Measurements from ENCODE around the gene KRTAP29-1.

Gene KRTAP29-1

DNA sequence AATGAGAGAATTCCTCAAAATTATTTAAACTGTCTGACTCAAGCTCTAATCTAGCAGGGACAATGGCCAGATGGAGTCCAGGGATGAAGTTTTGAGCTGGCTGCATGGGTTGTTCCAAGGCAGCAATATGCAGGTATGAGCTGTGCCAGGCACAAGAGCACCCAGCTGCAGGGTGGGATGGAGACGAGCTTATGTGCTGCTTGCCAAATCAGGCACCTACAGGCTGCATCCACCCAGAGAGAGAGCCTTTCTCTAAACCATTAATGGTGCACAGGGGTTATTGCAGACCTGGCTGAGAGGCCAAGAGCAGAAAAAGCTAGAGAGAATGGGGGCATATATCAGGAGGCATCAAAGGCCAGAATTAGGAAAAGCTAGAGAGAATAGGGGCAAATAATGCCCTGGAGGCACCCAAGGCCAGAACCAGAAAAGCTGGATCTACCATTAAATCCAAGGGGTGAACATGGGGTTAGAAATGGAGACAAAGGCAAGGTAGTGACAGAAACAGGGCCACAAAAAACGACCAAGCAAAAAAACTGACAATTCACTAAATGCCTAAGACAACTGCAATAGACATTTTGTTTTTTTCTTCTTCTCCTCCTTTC is 37.0 kb upstream of the KRTAP29-1 start:
- Histone ChIP-seq H3K36me3 (ENCODE audit: control insufficient read depth in 1 of 2, insufficient read depth in 2 of 2, low read length in 2 of 2) (no peaks in the 10 kb centered on the region), H3K27me3 (ENCODE audit: low read depth, low read length) (no peaks in the 10 kb centered on the region), H3K4me3 (ENCODE audit: low read depth in 1 of 2, low read length in 2 of 2) (no peak overlapping the region), H3K4me1 (ENCODE audit: control insufficient read depth in 1 of 2, insufficient read depth in 2 of 2, low read length in 2 of 2) (no peaks in the 10 kb centered on the region), H3K27ac (ENCODE audit: low read length) (no peak overlapping the region), H3K9me3 (ENCODE audit: control insufficient read depth in 1 of 2, low read length in 2 of 2) (peaks cover 0 to 2% of the 10 kb centered on the region in 2 donors)

DNA sequence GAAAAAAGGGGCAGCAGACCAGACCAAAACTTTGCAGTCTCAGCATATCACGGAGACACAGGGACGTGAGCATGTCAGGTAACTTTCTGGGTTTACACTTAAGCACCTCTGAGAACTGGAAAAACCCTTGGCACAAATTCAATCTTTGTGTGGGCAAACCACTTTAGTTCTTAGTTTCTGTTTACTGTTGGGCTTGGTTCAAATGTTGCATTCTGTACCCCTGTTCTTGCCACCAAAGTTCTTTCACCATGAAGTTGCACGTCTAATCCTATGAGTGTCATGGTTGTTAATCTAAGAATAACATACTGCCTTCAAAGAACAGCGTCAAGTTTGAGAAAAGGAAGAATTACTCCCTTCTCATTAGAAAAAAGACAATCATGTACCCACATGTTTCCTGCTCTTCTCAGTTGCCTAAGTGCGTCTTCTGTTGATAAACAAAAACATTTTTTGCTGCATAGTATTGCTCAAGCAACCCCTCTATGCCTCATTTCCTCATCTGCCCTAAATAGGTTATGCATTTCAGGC is 36.4 kb upstream of the KRTAP29-1 start:
- Histone ChIP-seq H3K27me3 (ENCODE audit: low read depth, low read length) (no peaks in the 10 kb centered on the region), H3K27ac (ENCODE audit: low read length) (no peak overlapping the region), H3K4me3 (ENCODE audit: low read depth in 1 of 2, low read length in 2 of 2) (no peak overlapping the region), H3K4me1 (ENCODE audit: control insufficient read depth in 1 of 2, insufficient read depth in 2 of 2, low read length in 2 of 2) (no peaks in the 10 kb centered on the region), H3K9me3 (ENCODE audit: control insufficient read depth in 1 of 2, low read length in 2 of 2) (peaks cover 0 to 2% of the 10 kb centered on the region in 2 donors), H3K36me3 (ENCODE audit: control insufficient read depth in 1 of 2, insufficient read depth in 2 of 2, low read length in 2 of 2) (no peaks in the 10 kb centered on the region)

DNA sequence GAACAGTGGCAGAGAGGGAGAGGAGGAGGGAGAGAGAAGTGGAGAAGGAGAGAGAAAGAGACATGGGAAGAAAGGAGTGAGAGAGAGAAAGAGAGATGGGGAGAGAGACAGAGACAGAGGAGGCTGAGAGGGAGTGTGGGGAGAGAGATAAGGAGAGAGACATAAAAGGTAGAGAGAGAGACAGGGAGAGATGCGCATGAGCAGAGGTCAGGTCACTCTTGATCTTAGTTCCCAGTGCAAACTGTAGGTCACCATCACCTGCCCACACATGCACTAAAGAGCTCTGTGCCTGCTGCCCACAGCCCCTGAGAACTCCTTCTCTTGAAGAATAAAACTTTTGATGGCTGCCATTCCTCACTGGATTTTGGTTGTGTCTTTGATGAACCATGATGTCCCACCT is 33.1 kb upstream of the KRTAP29-1 start:
- Histone ChIP-seq H3K36me3 (ENCODE audit: control insufficient read depth in 1 of 2, insufficient read depth in 2 of 2, low read length in 2 of 2) (no peaks in the 10 kb centered on the region), H3K9me3 (ENCODE audit: control insufficient read depth in 1 of 2, low read length in 2 of 2) (no peaks in the 10 kb centered on the region), H3K27me3 (ENCODE audit: low read depth, low read length) (no peaks in the 10 kb centered on the region), H3K27ac (ENCODE audit: low read length) (no peak overlapping the region), H3K4me1 (ENCODE audit: control insufficient read depth in 1 of 2, insufficient read depth in 2 of 2, low read length in 2 of 2) (no peaks in the 10 kb centered on the region), H3K4me3 (ENCODE audit: low read depth in 1 of 2, low read length in 2 of 2) (no peak overlapping the region)

DNA sequence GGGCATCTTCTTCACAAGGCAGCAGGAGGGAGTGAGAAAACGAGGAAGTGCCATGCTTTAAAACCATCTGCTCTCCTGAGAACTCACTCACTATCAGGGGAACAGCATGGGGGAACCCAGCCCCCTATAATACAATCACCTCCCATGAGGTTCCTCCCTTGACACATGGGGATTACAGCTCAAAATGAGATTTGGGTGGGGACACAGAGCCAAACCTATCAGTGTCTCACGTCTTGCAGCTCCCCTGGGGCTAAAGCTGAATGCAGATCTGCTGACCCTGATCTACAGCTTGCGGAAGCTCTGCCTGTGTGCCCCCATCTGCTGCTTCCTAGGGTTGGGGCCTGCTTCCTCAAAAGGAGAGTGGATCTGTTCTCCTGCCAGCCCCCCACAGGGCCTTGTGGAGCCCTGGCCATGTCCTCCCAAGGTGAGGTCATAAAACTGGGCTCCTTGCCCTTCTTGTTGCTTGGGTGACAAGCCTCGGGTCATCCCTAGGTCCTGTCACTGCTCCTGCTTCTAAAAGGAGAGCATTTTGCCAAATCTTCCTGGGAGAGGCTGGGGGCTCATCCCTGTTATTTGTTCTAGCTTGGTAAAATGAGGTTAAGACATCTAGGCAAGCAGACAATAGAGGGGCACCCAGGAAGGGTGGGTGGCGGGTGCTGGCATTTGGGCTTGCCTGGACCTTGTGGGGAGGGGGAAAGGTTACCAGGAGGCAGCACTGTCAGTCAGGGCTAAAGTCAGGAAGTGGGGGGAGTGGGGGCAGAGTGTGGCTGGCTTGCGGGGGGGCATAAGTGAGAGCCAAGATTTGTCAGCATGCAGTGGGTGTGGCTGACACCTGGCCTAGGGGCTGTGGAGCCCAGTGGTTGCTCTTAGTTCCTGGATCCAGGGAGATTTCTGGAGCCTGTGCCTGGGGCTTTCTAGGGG is 32.0 kb upstream of the KRTAP29-1 start:
- Histone ChIP-seq H3K27me3 (ENCODE audit: low read depth, low read length) (no peaks in the 10 kb centered on the region), H3K36me3 (ENCODE audit: control insufficient read depth in 1 of 2, insufficient read depth in 2 of 2, low read length in 2 of 2) (no peaks in the 10 kb centered on the region), H3K27ac (ENCODE audit: low read length) (no peak overlapping the region), H3K4me3 (ENCODE audit: low read depth in 1 of 2, low read length in 2 of 2) (no peak overlapping the region), H3K4me1 (ENCODE audit: control insufficient read depth in 1 of 2, insufficient read depth in 2 of 2, low read length in 2 of 2) (no peaks in the 10 kb centered on the region), H3K9me3 (ENCODE audit: control insufficient read depth in 1 of 2, low read length in 2 of 2) (no peaks in the 10 kb centered on the region)

DNA sequence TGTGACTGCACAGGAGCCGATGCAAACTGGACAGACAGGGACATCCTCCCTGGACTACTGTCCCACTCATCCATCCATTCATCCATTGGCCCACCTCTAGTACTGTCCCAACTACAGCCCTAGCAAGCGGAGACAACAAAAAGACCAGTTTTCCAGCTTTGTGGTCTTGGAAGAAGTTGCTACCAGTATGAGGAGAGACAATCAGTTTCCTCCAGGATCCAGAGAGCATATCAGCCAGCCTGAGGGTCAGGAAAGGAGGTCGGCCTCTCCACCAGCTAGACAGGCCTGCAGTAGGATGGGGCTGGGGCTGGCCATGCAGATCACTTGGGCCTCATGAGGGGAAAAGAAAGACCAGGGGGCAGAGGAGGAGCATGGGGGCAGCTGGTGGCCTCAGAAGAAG is 31.2 kb upstream of the KRTAP29-1 start:
- H3K4me1 ChIP-seq (ENCODE audit: control insufficient read depth in 1 of 2, insufficient read depth in 2 of 2, low read length in 2 of 2), result no peaks in the 10 kb centered on the region
- no peaks in the 10 kb centered on the region for H3K9me3 ChIP-seq (ENCODE audit: control insufficient read depth in 1 of 2, low read length in 2 of 2)
- no peak overlapping the region for H3K27ac ChIP-seq (ENCODE audit: low read length)
- H3K4me3 ChIP-seq (ENCODE audit: low read depth in 1 of 2, low read length in 2 of 2), result no peak overlapping the region
- H3K36me3 ChIP-seq (ENCODE audit: control insufficient read depth in 1 of 2, insufficient read depth in 2 of 2, low read length in 2 of 2), result no peaks in the 10 kb centered on the region
- no peaks in the 10 kb centered on the region for H3K27me3 ChIP-seq (ENCODE audit: low read depth, low read length)

GRCh38 chr17:41333098-41333497 is 30.4 kb upstream of the KRTAP29-1 start:
- Histone ChIP-seq H3K4me3 (ENCODE audit: low read depth in 1 of 2, low read length in 2 of 2) (no peak overlapping the region), H3K4me1 (ENCODE audit: control insufficient read depth in 1 of 2, insufficient read depth in 2 of 2, low read length in 2 of 2) (no peaks in the 10 kb centered on the region), H3K27ac (ENCODE audit: low read length) (no peak overlapping the region), H3K36me3 (ENCODE audit: control insufficient read depth in 1 of 2, insufficient read depth in 2 of 2, low read length in 2 of 2) (no peaks in the 10 kb centered on the region), H3K9me3 (ENCODE audit: control insufficient read depth in 1 of 2, low read length in 2 of 2) (no peaks in the 10 kb centered on the region), H3K27me3 (ENCODE audit: low read depth, low read length) (no peaks in the 10 kb centered on the region)

DNA sequence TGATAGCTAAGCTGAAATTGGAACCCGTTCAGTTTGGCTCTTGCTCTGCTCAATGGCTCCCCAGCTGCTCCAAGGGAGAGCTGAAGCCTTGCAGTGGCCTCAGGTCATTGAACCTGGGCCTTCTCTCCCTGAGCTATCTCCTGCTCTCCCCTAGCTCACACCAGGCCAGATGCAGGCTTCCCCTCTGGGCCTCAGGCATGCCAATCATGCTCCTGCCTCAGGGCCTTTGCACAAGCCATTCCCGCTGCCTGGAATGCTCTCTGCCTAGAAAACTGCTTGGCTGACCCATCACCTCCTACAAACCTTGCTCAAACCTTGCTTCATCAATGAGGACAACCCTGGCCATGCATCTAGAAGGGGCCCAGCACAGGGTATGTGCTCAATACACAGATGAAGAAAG is 29.6 kb upstream of the KRTAP29-1 start:
- H3K36me3 ChIP-seq (ENCODE audit: control insufficient read depth in 1 of 2, insufficient read depth in 2 of 2, low read length in 2 of 2), result no peaks in the 10 kb centered on the region
- no peaks in the 10 kb centered on the region for H3K4me1 ChIP-seq (ENCODE audit: control insufficient read depth in 1 of 2, insufficient read depth in 2 of 2, low read length in 2 of 2)
- H3K27ac ChIP-seq (ENCODE audit: low read length), result no peak overlapping the region
- no peaks in the 10 kb centered on the region for H3K27me3 ChIP-seq (ENCODE audit: low read depth, low read length)
- H3K9me3 ChIP-seq (ENCODE audit: control insufficient read depth in 1 of 2, low read length in 2 of 2), result no peaks in the 10 kb centered on the region
- no peak overlapping the region for H3K4me3 ChIP-seq (ENCODE audit: low read depth in 1 of 2, low read length in 2 of 2)

GRCh38 chr17:41331606-41332005 is 29.0 kb upstream of the KRTAP29-1 start:
- Histone ChIP-seq H3K4me3 (ENCODE audit: low read depth in 1 of 2, low read length in 2 of 2) (no peak overlapping the region), H3K9me3 (ENCODE audit: control insufficient read depth in 1 of 2, low read length in 2 of 2) (no peaks in the 10 kb centered on the region), H3K27ac (ENCODE audit: low read length) (no peak overlapping the region), H3K4me1 (ENCODE audit: control insufficient read depth in 1 of 2, insufficient read depth in 2 of 2, low read length in 2 of 2) (no peaks in the 10 kb centered on the region), H3K36me3 (ENCODE audit: control insufficient read depth in 1 of 2, insufficient read depth in 2 of 2, low read length in 2 of 2) (no peaks in the 10 kb centered on the region), H3K27me3 (ENCODE audit: low read depth, low read length) (no peaks in the 10 kb centered on the region)

DNA sequence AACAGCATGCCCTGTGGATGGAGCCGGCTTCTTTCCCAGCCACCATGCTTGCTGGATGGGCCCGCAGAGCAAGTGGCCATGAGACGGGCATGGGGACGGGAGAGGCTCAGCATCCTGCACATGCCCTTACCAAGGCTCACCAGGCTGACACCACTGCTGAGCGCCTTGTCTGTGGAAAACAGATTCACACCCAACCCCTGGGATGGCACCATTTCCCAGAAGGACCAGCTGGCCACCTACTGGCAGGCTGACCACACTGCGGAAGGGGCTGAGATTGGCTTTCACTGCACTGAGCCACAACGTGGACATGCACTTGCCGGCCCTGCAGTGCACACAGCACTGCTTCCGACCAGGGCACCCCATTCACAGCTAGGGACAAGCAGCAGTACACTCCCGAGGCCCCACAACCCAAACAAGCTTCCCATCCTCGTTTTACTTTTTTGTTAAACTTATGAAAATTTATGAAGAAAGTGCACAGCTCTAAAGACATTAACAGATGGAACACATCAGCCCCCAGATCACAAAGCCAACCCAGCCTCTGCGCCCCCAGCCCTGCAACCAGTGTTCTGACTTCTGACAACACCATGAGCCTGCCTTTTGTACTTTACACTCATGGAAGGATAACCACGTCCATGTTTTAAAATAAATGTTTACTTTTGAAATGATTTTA is 26.8 kb upstream of the KRTAP29-1 start:
- Histone ChIP-seq H3K27ac (ENCODE audit: low read length) (no peak overlapping the region), H3K36me3 (ENCODE audit: control insufficient read depth in 1 of 2, insufficient read depth in 2 of 2, low read length in 2 of 2) (no peaks in the 10 kb centered on the region), H3K4me3 (ENCODE audit: low read depth in 1 of 2, low read length in 2 of 2) (no peak overlapping the region), H3K9me3 (ENCODE audit: control insufficient read depth in 1 of 2, low read length in 2 of 2) (no peaks in the 10 kb centered on the region), H3K27me3 (ENCODE audit: low read depth, low read length) (no peaks in the 10 kb centered on the region), H3K4me1 (ENCODE audit: control insufficient read depth in 1 of 2, insufficient read depth in 2 of 2, low read length in 2 of 2) (no peaks in the 10 kb centered on the region)

GRCh38 chr17:41328207-41328606 is 25.6 kb upstream of the KRTAP29-1 start:
- Histone ChIP-seq H3K36me3 (ENCODE audit: control insufficient read depth in 1 of 2, insufficient read depth in 2 of 2, low read length in 2 of 2) (no peaks in the 10 kb centered on the region), H3K4me3 (ENCODE audit: low read depth in 1 of 2, low read length in 2 of 2) (no peak overlapping the region), H3K27ac (ENCODE audit: low read length) (no peak overlapping the region), H3K9me3 (ENCODE audit: control insufficient read depth in 1 of 2, low read length in 2 of 2) (no peaks in the 10 kb centered on the region), H3K27me3 (ENCODE audit: low read depth, low read length) (no peaks in the 10 kb centered on the region), H3K4me1 (ENCODE audit: control insufficient read depth in 1 of 2, insufficient read depth in 2 of 2, low read length in 2 of 2) (no peaks in the 10 kb centered on the region)

GRCh38 chr17:41327411-41328120 is 24.9 kb upstream of the KRTAP29-1 start:
- H3K27me3 ChIP-seq (ENCODE audit: low read depth, low read length), result no peaks in the 10 kb centered on the region
- H3K36me3 ChIP-seq (ENCODE audit: control insufficient read depth in 1 of 2, insufficient read depth in 2 of 2, low read length in 2 of 2), result no peaks in the 10 kb centered on the region
- no peaks in the 10 kb centered on the region for H3K4me1 ChIP-seq (ENCODE audit: control insufficient read depth in 1 of 2, insufficient read depth in 2 of 2, low read length in 2 of 2)
- no peak overlapping the region for H3K4me3 ChIP-seq (ENCODE audit: low read depth in 1 of 2, low read length in 2 of 2)
- H3K9me3 ChIP-seq (ENCODE audit: control insufficient read depth in 1 of 2, low read length in 2 of 2), result no peaks in the 10 kb centered on the region
- no peak overlapping the region for H3K27ac ChIP-seq (ENCODE audit: low read length)

Measured in muscle layer of duodenum (tissue), 2 donors.